Measurements from ENCODE around the gene VCX2.
"Not testable (repeated sequence)": the region's sequence is repeated elsewhere in the genome, so short reads cannot be mapped to it uniquely, and the experiment has no call there.

The VCX2 gene

DNA sequence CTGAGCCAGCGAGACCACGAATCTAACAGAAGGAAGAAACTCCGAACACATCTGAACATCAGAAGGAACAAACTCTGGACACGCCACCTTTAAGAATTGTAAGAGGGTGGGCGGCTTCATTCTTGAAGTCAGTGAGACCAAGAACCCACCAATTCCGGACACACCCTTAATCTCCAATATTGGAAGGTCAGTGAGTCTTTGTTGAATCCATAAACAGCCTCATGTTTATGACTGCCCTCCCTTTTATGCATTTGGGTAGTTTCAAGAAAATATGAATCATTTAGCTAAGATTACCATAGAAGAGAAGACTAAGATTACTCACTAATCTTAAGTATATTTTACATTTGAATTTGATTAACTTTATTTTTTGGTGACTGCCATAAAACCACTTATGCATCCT is 48.5 kb downstream of the VCX2 start:
- DNase-seq = no peak

- not testable (repeated sequence) for DNase-seq
These were observed 49.7 kb downstream of the VCX2 start for GRCh38 chrX:8121391-8121790.

Measured in hypothalamus (tissue), 51 donors.